Right lobe of liver (tissue), 4 donors: ENCODE data around the gene MAGEA3.
"Not testable (repeated sequence)": the region's sequence is repeated elsewhere in the genome, so short reads cannot be mapped to it uniquely, and the experiment has no call there.

ENCODE experiments used
- CTCF ChIP-seq, 4 donors: fragments of 200-600 bp in 3 of 4; fragments of 450-650 bp in 1 of 4; IDR thresholded peaks; one replicate each; pipeline versions ENCODE4 v1.5.1 to v1.8.0; 2016 to 2022; ENCODE audit warnings: antibody characterized with exemption in 4 of 4, mild to moderate bottlenecking in 2 of 4
- POLR2A ChIP-seq: fragments of 450-650 bp; IDR thresholded peaks from one replicate; pipeline ENCODE4 v1.6.1; 2017; ENCODE audit warnings: antibody characterized with exemption, mild to moderate bottlenecking
- donor health status: DM: no; HTN: no; CAD: no.
- donor health status: DM: no; HTN: no; CAD: no.
- donor health status: DM: no; HTN: yes; CAD: no.

GRCh38 chrX:152700390-152700789, 1.8 kb downstream of the MAGEA3 start:
- TF ChIP-seq POLR2A; CTCF (IDR thresholded peaks at IDR 0.05): not testable (repeated sequence)
